Erythroblast (primary cell): Measurements from ENCODE around the gene AADAT.

Experiments used
- GATA1 ChIP-seq: IDR thresholded peaks from 2 replicates; pipeline ENCODE4 v1.6.1; 2011; ENCODE audit warnings: low read depth, mild to moderate bottlenecking, control low read depth, low read length, moderate library complexity
- POLR2A ChIP-seq: IDR thresholded peaks from 2 replicates; pipeline ENCODE4 v1.6.1; 2011; ENCODE audit warnings: mild to moderate bottlenecking, low read length

- TF ChIP-seq POLR2A, result no peak
- TF ChIP-seq GATA1, result no peak
Measured at GRCh38 chr4:170122252-170122651, 32.5 kb upstream of the AADAT start.
